Measurements from ENCODE around the gene UBLCP1.

Gene UBLCP1

GRCh38 chr5:159242656-159243055, 20.4 kb upstream of the UBLCP1 start:
- H3K4me3 ChIP-seq (replicated peaks; ENCODE audit: insufficient read depth, low read length): no peak overlapping the region
- TF ChIP-seq SPI1 (IDR thresholded peaks at IDR 0.05; ENCODE audit: borderline replicate concordance, low read depth) (peak; percentile 51), POLR2AphosphoS5 (IDR thresholded peaks at IDR 0.05; ENCODE audit: low read depth) (no peak)
- no peak overlapping the region for H3K27ac ChIP-seq (replicated peaks)
- peak in 1 of 2 experiments; percentile 24 for DNase-seq (ENCODE audit: low read depth in 1 of 2, low spot score in 1 of 2)
- H3K27me3 ChIP-seq (ENCODE audit: insufficient read depth, poor library complexity, severe bottlenecking): no peaks in the 10 kb centered on the region

- Histone ChIP-seq H3K4me3 (replicated peaks; ENCODE audit: insufficient read depth, low read length) (no peak overlapping the region), H3K27me3 (ENCODE audit: insufficient read depth, poor library complexity, severe bottlenecking) (no peaks in the 10 kb centered on the region), H3K27ac (replicated peaks) (no peak overlapping the region)
- no peak for DNase-seq (ENCODE audit: low read depth in 1 of 2, low spot score in 1 of 2)
- TF ChIP-seq POLR2AphosphoS5 (IDR thresholded peaks at IDR 0.05; ENCODE audit: low read depth) (no peak), GABPA (IDR thresholded peaks at IDR 0.05; ENCODE audit: low read depth) (no peak), SPI1 (IDR thresholded peaks at IDR 0.05; ENCODE audit: borderline replicate concordance, low read depth) (no peak)
These were observed 19.7 kb upstream of the UBLCP1 start for GRCh38 chr5:159243385-159243784.

GRCh38 chr5:159244163-159244562, 18.9 kb upstream of the UBLCP1 start:
- Histone ChIP-seq H3K27me3 (ENCODE audit: insufficient read depth, poor library complexity, severe bottlenecking) (no peaks in the 10 kb centered on the region), H3K4me3 (replicated peaks; ENCODE audit: insufficient read depth, low read length) (no peak overlapping the region), H3K27ac (replicated peaks) (no peak overlapping the region)
- no peak for DNase-seq (ENCODE audit: low read depth in 1 of 2, low spot score in 1 of 2)
- TF ChIP-seq SPI1 (IDR thresholded peaks at IDR 0.05; ENCODE audit: borderline replicate concordance, low read depth) (no peak), GABPA (IDR thresholded peaks at IDR 0.05; ENCODE audit: low read depth) (no peak), POLR2AphosphoS5 (IDR thresholded peaks at IDR 0.05; ENCODE audit: low read depth) (no peak), CTCF (IDR thresholded peaks at IDR 0.05; ENCODE audit: insufficient read depth, low read length) (no peak), REST (IDR thresholded peaks at IDR 0.05; ENCODE audit: insufficient replicate concordance, low read depth) (no peak)

- Histone ChIP-seq H3K4me3 (replicated peaks; ENCODE audit: insufficient read depth, low read length) (no peak overlapping the region), H3K27ac (replicated peaks) (no peak overlapping the region), H3K27me3 (ENCODE audit: insufficient read depth, poor library complexity, severe bottlenecking) (no peaks in the 10 kb centered on the region)
- no peak for TF ChIP-seq CTCF (IDR thresholded peaks at IDR 0.05; ENCODE audit: insufficient read depth, low read length)
- no peak for TF ChIP-seq SPI1 (IDR thresholded peaks at IDR 0.05; ENCODE audit: borderline replicate concordance, low read depth)
- no peak for TF ChIP-seq REST (IDR thresholded peaks at IDR 0.05; ENCODE audit: insufficient replicate concordance, low read depth)
- no peak for TF ChIP-seq POLR2AphosphoS5 (IDR thresholded peaks at IDR 0.05; ENCODE audit: low read depth)
- DNase-seq (ENCODE audit: low read depth in 1 of 2, low spot score in 1 of 2): no peak
These were observed 18.2 kb upstream of the UBLCP1 start for GRCh38 chr5:159244890-159245289.

GRCh38 chr5:159249158-159249557, 13.9 kb upstream of the UBLCP1 start:
- no peak overlapping the region for H3K27ac ChIP-seq (replicated peaks)
- DNase-seq (ENCODE audit: low read depth in 1 of 2, low spot score in 1 of 2): no peak
- H3K27me3 ChIP-seq (ENCODE audit: insufficient read depth, poor library complexity, severe bottlenecking): no peaks in the 10 kb centered on the region
- no peak for TF ChIP-seq POLR2AphosphoS5 (IDR thresholded peaks at IDR 0.05; ENCODE audit: low read depth)
- no peak for TF ChIP-seq REST (IDR thresholded peaks at IDR 0.05; ENCODE audit: insufficient replicate concordance, low read depth)
- TF ChIP-seq CTCF (IDR thresholded peaks at IDR 0.05; ENCODE audit: insufficient read depth, low read length): no peak
- no peak for TF ChIP-seq SPI1 (IDR thresholded peaks at IDR 0.05; ENCODE audit: borderline replicate concordance, low read depth)
- TF ChIP-seq GABPA (IDR thresholded peaks at IDR 0.05; ENCODE audit: low read depth): no peak
- no peak overlapping the region for H3K4me3 ChIP-seq (replicated peaks; ENCODE audit: insufficient read depth, low read length)
